Mucosa of descending colon (tissue), 3 donors: ENCODE results near the gene ANKRD6. TPM values are rescaled to one million over a fixed set of nuclear protein-coding genes. Genes with fewer than 3 reads are reported as not detected.

ENCODE experiments used
- ATAC-seq: fragments of 200-7000 bp; cut with Tn5 transposase; one replicate; pipeline ENCODE4 v1.9.1; 2020; ENCODE audit warnings: mild to moderate bottlenecking, moderate library complexity
- DNase-seq, 3 donors: peaks; one replicate each; pipeline ENCODE4 v3.0.0-alpha.2; 2020
- H3K36me3 ChIP-seq: fragments of 200-600 bp; one replicate; pipeline ENCODE4 v1.8.0; 2021; ENCODE audit warnings: low read depth, mild to moderate bottlenecking
- H3K4me1 ChIP-seq: fragments of 200-600 bp; one replicate; pipeline ENCODE4 v1.8.0; 2021; ENCODE audit warnings: low read depth, mild to moderate bottlenecking
- H3K4me3 ChIP-seq: fragments of 200-600 bp; one replicate; pipeline ENCODE4 v1.8.0; 2021; ENCODE audit warnings: mild to moderate bottlenecking
- H3K9me3 ChIP-seq: fragments of 200-600 bp; one replicate; pipeline ENCODE4 v1.8.0; 2021; ENCODE audit warnings: mild to moderate bottlenecking
- intact Hi-C, 2 donors: fragments of 100-400 bp; cut with DNase I in 1 of 2; cut with micrococcal nuclease in 1 of 2; formaldehyde crosslinking; loops; one replicate each; pipeline versions ENCODE4 v1.11.0 to v1.11.1; 2022; cut with DNase I, micrococcal nuclease
- total RNA-seq, 3 donors: library from RNA; stranded (reverse); fragmentation: NEBNext Ultra II Directional in 2 of 3; extraction: Animal tissue kit (Norgen Biotek cat#: 25700) in 2 of 3; gene quantifications; one replicate each; pipeline versions ENCODE4 v1.2.1 to v1.2.4, GENCODE V29; 2021 to 2023
- TF ChIP-seq, protein P1 (sequence below): fragments of 200-600 bp; IDR thresholded peaks from one replicate; pipeline ENCODE4 v1.8.0; 2022; ENCODE audit warnings: antibody characterized with exemption, mild to moderate bottlenecking
- donor health status: DM: no; HTN: no; CAD: no; lungs with moderate emphysema.
- donor health status: DM: no; HTN: no; CAD: no.
- donor health status: DM: no; HTN: yes; CAD: no.

The ANKRD6 gene
- total RNA-seq, 3 donors from 2014 or later = 1.8 to 10.9 (median 2.8) TPM

DNA sequence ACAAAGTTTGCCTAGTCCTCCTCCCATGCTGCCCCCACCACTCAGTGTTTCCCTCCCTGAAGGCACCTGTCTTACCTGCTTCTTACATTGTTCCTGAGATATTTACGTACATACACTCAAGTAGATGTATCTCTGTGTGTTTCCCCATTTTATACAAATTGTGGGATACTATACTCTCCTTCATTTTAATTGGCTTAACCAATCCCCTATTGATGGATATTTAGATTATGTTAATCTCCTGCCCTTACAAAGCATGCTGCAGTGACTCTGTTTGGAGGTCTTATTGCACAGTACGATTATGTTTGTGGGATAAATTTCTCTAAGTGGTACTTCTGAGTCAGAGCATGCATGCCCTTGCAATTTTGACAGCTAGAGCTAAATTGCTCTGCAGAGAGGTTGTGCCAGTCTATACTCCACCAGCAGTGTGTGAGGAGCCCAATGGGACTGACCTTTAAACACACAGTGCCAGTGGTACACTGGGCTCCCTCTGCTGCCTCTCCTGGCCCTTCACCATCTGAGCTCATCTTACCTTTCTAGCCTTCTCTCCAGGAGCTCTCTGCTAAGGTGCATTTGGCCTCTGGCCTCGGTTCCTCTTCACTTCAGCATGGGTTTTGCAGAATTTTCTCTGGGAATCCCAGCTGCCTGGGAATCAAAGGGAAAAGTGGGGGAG is 148.2 kb downstream of the ANKRD6 start:
- no peak overlapping the region for H3K4me3 ChIP-seq
- no peaks in the 10 kb centered on the region for H3K36me3 ChIP-seq
- TF ChIP-seq, protein P1, sequence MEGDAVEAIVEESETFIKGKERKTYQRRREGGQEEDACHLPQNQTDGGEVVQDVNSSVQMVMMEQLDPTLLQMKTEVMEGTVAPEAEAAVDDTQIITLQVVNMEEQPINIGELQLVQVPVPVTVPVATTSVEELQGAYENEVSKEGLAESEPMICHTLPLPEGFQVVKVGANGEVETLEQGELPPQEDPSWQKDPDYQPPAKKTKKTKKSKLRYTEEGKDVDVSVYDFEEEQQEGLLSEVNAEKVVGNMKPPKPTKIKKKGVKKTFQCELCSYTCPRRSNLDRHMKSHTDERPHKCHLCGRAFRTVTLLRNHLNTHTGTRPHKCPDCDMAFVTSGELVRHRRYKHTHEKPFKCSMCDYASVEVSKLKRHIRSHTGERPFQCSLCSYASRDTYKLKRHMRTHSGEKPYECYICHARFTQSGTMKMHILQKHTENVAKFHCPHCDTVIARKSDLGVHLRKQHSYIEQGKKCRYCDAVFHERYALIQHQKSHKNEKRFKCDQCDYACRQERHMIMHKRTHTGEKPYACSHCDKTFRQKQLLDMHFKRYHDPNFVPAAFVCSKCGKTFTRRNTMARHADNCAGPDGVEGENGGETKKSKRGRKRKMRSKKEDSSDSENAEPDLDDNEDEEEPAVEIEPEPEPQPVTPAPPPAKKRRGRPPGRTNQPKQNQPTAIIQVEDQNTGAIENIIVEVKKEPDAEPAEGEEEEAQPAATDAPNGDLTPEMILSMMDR = no peak
- H3K9me3 ChIP-seq = no peaks in the 10 kb centered on the region
- DNase-seq = no peak
- intact Hi-C loops = no loop called here
- H3K4me1 ChIP-seq = no peaks in the 10 kb centered on the region
- no peak for ATAC-seq

DNA sequence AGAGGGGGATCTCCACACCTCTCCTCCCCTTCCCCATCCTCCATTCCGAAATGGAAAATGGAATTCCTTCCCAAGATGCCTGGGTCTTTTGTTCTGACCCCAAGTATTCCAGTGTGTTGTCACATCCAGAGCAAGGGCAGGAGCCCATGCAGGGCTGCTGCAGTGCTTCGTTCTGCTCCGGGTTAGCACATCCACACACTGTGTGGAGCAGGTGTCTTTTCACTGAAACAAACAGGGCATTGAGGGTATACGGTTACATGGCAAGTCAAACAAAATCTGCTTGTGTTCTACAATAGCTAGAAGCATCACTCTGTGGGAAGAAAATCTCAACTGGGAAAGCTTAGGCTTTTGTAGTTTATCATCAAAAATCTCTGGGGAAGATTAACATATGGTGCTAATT is 148.7 kb downstream of the ANKRD6 start:
- Histone ChIP-seq H3K36me3 (no peaks in the 10 kb centered on the region), H3K9me3 (no peaks in the 10 kb centered on the region), H3K4me1 (no peaks in the 10 kb centered on the region), H3K4me3 (no peak overlapping the region)
- intact Hi-C loops = no loop called here
- no peak for DNase-seq
- TF ChIP-seq, protein P1 = no peak
- no peak for ATAC-seq

DNA sequence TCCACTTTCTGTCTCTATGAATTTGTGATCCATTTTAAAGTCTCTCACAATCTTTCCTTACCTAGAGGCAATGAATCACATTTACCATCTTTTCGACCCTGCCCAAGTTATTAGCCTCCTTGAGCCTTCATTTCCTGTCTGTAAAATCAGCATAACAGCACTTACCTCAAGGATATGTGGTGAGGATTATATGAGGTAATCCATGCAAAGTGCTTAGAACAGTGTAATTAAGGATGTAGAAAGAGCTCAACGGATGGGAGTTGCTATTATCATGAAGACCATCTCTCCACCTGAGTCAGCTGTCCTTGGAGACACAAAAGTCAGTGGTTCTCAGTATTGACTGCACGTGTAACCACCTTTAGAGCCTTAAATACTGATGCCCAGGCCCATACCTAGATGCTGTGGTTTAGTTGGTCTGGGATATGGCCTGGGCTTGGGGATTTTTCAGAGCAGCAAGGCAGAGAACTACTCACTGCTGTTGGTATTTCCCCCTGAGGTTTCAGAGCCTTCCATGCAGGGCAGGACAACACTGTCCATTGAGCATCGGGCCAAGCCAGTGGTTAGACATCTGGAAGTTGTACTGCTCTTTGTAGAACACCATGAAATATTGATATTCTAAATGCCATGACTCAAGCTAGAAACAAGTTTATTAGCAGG is 149.8 kb downstream of the ANKRD6 start:
- Histone ChIP-seq H3K36me3 (no peaks in the 10 kb centered on the region), H3K4me3 (no peak overlapping the region), H3K9me3 (no peaks in the 10 kb centered on the region), H3K4me1 (no peaks in the 10 kb centered on the region)
- ATAC-seq = no peak
- intact Hi-C loops = no loop called here
- TF ChIP-seq, protein P1 = no peak
- no peak for DNase-seq

DNA sequence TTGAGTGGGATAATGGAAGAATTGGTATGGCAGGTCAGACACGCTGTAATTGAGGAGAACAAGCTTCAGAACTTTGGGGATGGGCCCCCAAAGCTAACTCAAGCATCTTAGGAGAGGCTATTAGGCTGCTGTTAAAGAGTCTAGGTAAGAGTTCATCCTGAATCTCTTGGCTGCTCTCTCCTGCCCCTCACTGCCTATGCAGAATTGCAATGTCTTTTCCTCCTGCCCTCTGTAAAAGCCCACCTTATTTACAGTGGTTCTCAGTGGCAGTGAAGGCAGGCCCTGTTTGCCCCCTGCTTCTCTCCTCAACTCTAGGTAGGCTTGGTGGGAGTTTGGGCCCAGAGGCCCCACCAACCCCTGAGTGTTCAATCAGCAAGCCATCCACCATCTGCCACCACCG is 150.6 kb downstream of the ANKRD6 start:
- H3K9me3 ChIP-seq = no peaks in the 10 kb centered on the region
- intact Hi-C loops = no loop called here

DNA sequence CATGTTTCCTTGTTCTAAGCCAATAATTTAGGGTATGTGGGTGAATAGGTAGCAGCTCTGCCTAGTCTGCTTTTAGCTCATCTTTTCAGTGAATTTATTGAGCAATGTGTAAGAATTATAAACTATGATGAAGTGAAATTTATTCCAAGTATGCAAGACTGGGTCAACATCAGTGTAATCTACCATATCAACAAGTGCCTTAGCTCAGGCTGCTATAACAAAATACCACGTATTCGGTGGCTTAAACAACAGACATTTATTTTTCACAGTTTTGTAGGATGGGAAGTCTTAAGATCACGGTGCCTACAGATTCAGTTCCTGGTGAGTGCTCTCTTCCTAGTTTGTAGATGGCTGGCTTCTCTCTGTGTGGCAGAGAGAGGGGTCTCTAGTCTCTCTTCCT is 151.6 kb downstream of the ANKRD6 start:
- TF ChIP-seq, protein P1 = no peak
- Histone ChIP-seq H3K36me3 (no peaks in the 10 kb centered on the region), H3K4me1 (no peaks in the 10 kb centered on the region), H3K4me3 (no peak overlapping the region), H3K9me3 (no peaks in the 10 kb centered on the region)
- no peak for ATAC-seq
- intact Hi-C loops = no loop called here
- no peak for DNase-seq

More for the DNA sequence above, 150.6 kb downstream of the ANKRD6 start:
- DNase-seq = no peak
- TF ChIP-seq, protein P1 = no peak
- Histone ChIP-seq H3K4me3 (no peak overlapping the region), H3K36me3 (no peaks in the 10 kb centered on the region), H3K4me1 (no peaks in the 10 kb centered on the region)
- no peak for ATAC-seq
